MM.1S (cell line): ENCODE data around the gene MITD1.

Experiments used
- CTCF ChIP-seq: fragments of 300-600 bp; sonication (generic); IDR thresholded peaks from 2 replicates; pipeline ENCODE4 v1.5.1; 2016; ENCODE audit warnings: antibody characterized with exemption, low read length, mixed read lengths
- EZH2 ChIP-seq: fragments of 300-600 bp; sonication (generic); optimal IDR thresholded peaks from 2 replicates; pipeline ENCODE3; 2017; ENCODE audit warnings: low read depth, mild to moderate bottlenecking, antibody characterized with exemption, low read length, mixed read lengths
- EZH2phosphoT487 ChIP-seq: fragments of 300-600 bp; sonication (generic); IDR thresholded peaks from 2 replicates; pipeline ENCODE4 v1.6.1; 2018; ENCODE audit warnings: antibody characterized with exemption, low read length

- TF ChIP-seq CTCF (no peak; the same call in 1 of the 2 replicates), EZH2 (no peak), EZH2phosphoT487 (no peak)
Observed at GRCh38 chr2:99190548-99190947, 9.7 kb upstream of the MITD1 start.
